Measurements from ENCODE around the gene NEBL. TPM values are rescaled to one million over a fixed set of nuclear protein-coding genes. Genes with fewer than 3 reads are reported as not detected.

NEBL gene
- total and polyA plus RNA-seq, 2 experiments from 2014 or later, result 2.3 to 11.4 TPM

DNA sequence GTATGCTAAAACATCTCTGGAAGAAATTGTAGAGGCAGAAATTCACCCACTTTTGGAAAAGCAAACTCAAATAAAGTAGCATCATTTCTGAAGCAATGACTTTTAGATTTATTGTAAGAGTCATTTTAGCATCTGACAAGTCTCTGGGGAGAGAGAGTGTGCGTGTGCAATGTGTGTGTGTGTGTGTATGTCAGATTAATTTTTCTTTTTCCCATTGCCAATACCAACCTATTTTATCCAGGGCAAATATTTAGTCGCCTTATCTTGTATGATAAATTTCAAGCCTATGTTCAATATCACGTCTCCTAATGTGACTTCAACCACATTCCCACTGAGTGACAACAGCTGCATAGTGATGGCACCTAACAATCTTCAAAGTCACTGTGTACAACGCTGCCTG, 101.7 kb downstream of the NEBL start:
- H3K4me1 Mint-ChIP-seq, result no peaks in the 10 kb centered on the region
- Histone ChIP-seq H3K9me2 (ENCODE audit: insufficient read depth) (no peaks in the 10 kb centered on the region), H4K20me1 (replicated peaks; ENCODE audit: insufficient read depth) (no peaks in the 10 kb centered on the region), H3K27ac (ENCODE audit: low read depth) (no peak overlapping the region), H3K4me2 (no peak overlapping the region), H3F3A (replicated peaks; ENCODE audit: low read depth) (no peaks in the 10 kb centered on the region), H3K36me3 (ENCODE audit: insufficient read depth) (no peaks in the 10 kb centered on the region), H3K4me3 (no peak overlapping the region), H3K79me2 (replicated peaks; ENCODE audit: insufficient read depth) (no peaks in the 10 kb centered on the region), H3K4me1 (ENCODE audit: insufficient read depth) (no peaks in the 10 kb centered on the region), H3K27me3 (ENCODE audit: insufficient read depth) (no peaks in the 10 kb centered on the region), H2AFZ (no peak overlapping the region)
- H3K27ac Mint-ChIP-seq, result no peak overlapping the region
- TF ChIP-seq, protein P1, sequence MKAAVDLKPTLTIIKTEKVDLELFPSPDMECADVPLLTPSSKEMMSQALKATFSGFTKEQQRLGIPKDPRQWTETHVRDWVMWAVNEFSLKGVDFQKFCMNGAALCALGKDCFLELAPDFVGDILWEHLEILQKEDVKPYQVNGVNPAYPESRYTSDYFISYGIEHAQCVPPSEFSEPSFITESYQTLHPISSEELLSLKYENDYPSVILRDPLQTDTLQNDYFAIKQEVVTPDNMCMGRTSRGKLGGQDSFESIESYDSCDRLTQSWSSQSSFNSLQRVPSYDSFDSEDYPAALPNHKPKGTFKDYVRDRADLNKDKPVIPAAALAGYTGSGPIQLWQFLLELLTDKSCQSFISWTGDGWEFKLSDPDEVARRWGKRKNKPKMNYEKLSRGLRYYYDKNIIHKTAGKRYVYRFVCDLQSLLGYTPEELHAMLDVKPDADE (IDR thresholded peaks at IDR 0.05), result no peak
- no peak for TF ChIP-seq ZNF114 (CRISPR knock-in tag; IDR thresholded peaks at IDR 0.05)
- no peak for TF ChIP-seq NANOG (IDR thresholded peaks at IDR 0.05; ENCODE audit: borderline replicate concordance)
- no peak for TF ChIP-seq REST (IDR thresholded peaks at IDR 0.05; ENCODE audit: unreplicated experiment)
- no peak for TF ChIP-seq EZH2 (IDR thresholded peaks at IDR 0.05; ENCODE audit: low read depth, unreplicated experiment)
- TF ChIP-seq, protein P2, sequence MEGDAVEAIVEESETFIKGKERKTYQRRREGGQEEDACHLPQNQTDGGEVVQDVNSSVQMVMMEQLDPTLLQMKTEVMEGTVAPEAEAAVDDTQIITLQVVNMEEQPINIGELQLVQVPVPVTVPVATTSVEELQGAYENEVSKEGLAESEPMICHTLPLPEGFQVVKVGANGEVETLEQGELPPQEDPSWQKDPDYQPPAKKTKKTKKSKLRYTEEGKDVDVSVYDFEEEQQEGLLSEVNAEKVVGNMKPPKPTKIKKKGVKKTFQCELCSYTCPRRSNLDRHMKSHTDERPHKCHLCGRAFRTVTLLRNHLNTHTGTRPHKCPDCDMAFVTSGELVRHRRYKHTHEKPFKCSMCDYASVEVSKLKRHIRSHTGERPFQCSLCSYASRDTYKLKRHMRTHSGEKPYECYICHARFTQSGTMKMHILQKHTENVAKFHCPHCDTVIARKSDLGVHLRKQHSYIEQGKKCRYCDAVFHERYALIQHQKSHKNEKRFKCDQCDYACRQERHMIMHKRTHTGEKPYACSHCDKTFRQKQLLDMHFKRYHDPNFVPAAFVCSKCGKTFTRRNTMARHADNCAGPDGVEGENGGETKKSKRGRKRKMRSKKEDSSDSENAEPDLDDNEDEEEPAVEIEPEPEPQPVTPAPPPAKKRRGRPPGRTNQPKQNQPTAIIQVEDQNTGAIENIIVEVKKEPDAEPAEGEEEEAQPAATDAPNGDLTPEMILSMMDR (conservative IDR thresholded peaks at IDR 0.05; ENCODE audit: low read depth in 2 of 2), result no peak
- no peak for TF ChIP-seq EZH2phosphoT487 (IDR thresholded peaks at IDR 0.05; ENCODE audit: unreplicated experiment)
- TF ChIP-seq POLR2AphosphoS5 (IDR thresholded peaks at IDR 0.05; ENCODE audit: low read depth), result no peak
- H3K9me3 Mint-ChIP-seq, result no peaks in the 10 kb centered on the region
- no peak for ATAC-seq
- no peak for DNase-seq (ENCODE audit: low spot score)
- no peaks in the 10 kb centered on the region for H3K27me3 Mint-ChIP-seq (ENCODE audit: insufficient read depth, low read depth, poor library complexity)
- H3K36me3 Mint-ChIP-seq (ENCODE audit: low read depth), result no peaks in the 10 kb centered on the region
- no peak overlapping the region for H3K4me3 Mint-ChIP-seq

GRCh38 chr10:20785174-20785573, 111.9 kb downstream of the NEBL start:
- H3K4me2 ChIP-seq, result no peak overlapping the region
- H3K36me3 Mint-ChIP-seq (ENCODE audit: low read depth), result no peaks in the 10 kb centered on the region
- TF ChIP-seq ZNF114 (CRISPR knock-in tag; IDR thresholded peaks at IDR 0.05), result no peak
- TF ChIP-seq POLR2AphosphoS5 (IDR thresholded peaks at IDR 0.05; ENCODE audit: low read depth), result no peak
- TF ChIP-seq, protein P1 (IDR thresholded peaks at IDR 0.05), result no peak
- no peak for TF ChIP-seq ZNF331 (CRISPR knock-in tag; IDR thresholded peaks at IDR 0.05; ENCODE audit: low read depth)
- TF ChIP-seq JUNB (IDR thresholded peaks at IDR 0.05; ENCODE audit: unreplicated experiment), result no peak
- TF ChIP-seq STAT1 (IDR thresholded peaks at IDR 0.05; ENCODE audit: unreplicated experiment), result no peak
- TF ChIP-seq NANOG (IDR thresholded peaks at IDR 0.05; ENCODE audit: borderline replicate concordance), result no peak
- TF ChIP-seq REST (IDR thresholded peaks at IDR 0.05; ENCODE audit: unreplicated experiment), result no peak
- no peak for TF ChIP-seq CREB1 (CRISPR knock-in tag; IDR thresholded peaks at IDR 0.05; ENCODE audit: low read depth)
- no peak for TF ChIP-seq EZH2 (IDR thresholded peaks at IDR 0.05; ENCODE audit: low read depth, unreplicated experiment)

More at GRCh38 chr10:20785174-20785573, 111.9 kb downstream of the NEBL start:
- H3K27me3 ChIP-seq (ENCODE audit: insufficient read depth), result no peaks in the 10 kb centered on the region
- H3K4me3 ChIP-seq, result no peak overlapping the region
- Mint-ChIP-seq H3K4me3 (no peak overlapping the region), H3K9me3 (no peaks in the 10 kb centered on the region), H3K27me3 (ENCODE audit: insufficient read depth, low read depth, poor library complexity) (no peaks in the 10 kb centered on the region), H3K4me1 (no peaks in the 10 kb centered on the region), H3K27ac (no peak overlapping the region)
- H3F3A ChIP-seq (replicated peaks; ENCODE audit: low read depth), result no peaks in the 10 kb centered on the region
- H3K36me3 ChIP-seq (ENCODE audit: insufficient read depth), result no peaks in the 10 kb centered on the region
- H3K4me1 ChIP-seq (ENCODE audit: insufficient read depth), result no peaks in the 10 kb centered on the region
- no peak for DNase-seq (ENCODE audit: low spot score)
- H2AFZ ChIP-seq, result no peak overlapping the region
- H3K27ac ChIP-seq (ENCODE audit: low read depth), result no peak overlapping the region
- ATAC-seq, result no peak
- H4K20me1 ChIP-seq (replicated peaks; ENCODE audit: insufficient read depth), result no peaks in the 10 kb centered on the region
- H3K79me2 ChIP-seq (replicated peaks; ENCODE audit: insufficient read depth), result no peaks in the 10 kb centered on the region
- H3K9me2 ChIP-seq (ENCODE audit: insufficient read depth), result no peaks in the 10 kb centered on the region

Data from GM23338 (cell line).